GM19468 (cell line): Measurements from ENCODE around the gene ZC3H14.

Experiments
- ATAC-seq: cut with Tn5 transposase; IDR thresholded peaks from one replicate; pipeline ENCODE4 v1.9.1; 2021; ENCODE audit warnings: mild to moderate bottlenecking, moderate library complexity, moderate number of reproducible peaks; ENCODE audit not compliant: unreplicated experiment; ENCODE audit errors: extremely low read depth

Gene ZC3H14

GRCh38 chr14:88668448-88669116 lies 105.7 kb downstream of the ZC3H14 start:
- ATAC-seq: peak; percentile 37

- no peak for ATAC-seq
These were observed 106.5 kb downstream of the ZC3H14 start for GRCh38 chr14:88669346-88669745.
